ENCODE results near the gene SHQ1. TPM values are rescaled to one million over a fixed set of nuclear protein-coding genes. Genes with fewer than 3 reads are reported as not detected.

The SHQ1 gene
- total RNA-seq, 4 donors from 2014 or later, result 9.7 to 17.2 (median 12.2) TPM

GRCh38 chr3:72725229-72725628 lies 123.0 kb downstream of the SHQ1 start:
- no peak for DNase-seq (ENCODE audit: low spot score in 2 of 2)
- H3K4me3 ChIP-seq (ENCODE audit: low read depth, poor library complexity, severe bottlenecking), result no peak overlapping the region
- intact Hi-C loops (cut with DNase I; ENCODE audit: low total_unique reads), result no loop called here
- TF ChIP-seq CTCF (IDR thresholded peaks at IDR 0.05), result no peak
- no peak for TF ChIP-seq POLR2A (IDR thresholded peaks at IDR 0.05)
- 94 to 96% methylated on average over 6 of the region's 6 CpGs for WGBS, 2 donors

- 91 to 92% methylated on average over 10 of the region's 10 CpGs for WGBS, 2 donors
- no peak for TF ChIP-seq CTCF (IDR thresholded peaks at IDR 0.05)
- no peak for TF ChIP-seq POLR2A (IDR thresholded peaks at IDR 0.05)
- no peak for DNase-seq (ENCODE audit: low spot score in 2 of 2)
- no peak overlapping the region for H3K4me3 ChIP-seq (ENCODE audit: low read depth, poor library complexity, severe bottlenecking)
- intact Hi-C loops (cut with DNase I; ENCODE audit: low total_unique reads), result no loop called here
Observed at GRCh38 chr3:72724070-72724469, 124.2 kb downstream of the SHQ1 start.

- no peak for DNase-seq (ENCODE audit: low spot score in 2 of 2)
- WGBS, 2 donors, result 36 to 41% methylated on average over 8 of the region's 8 CpGs
- no peak for TF ChIP-seq POLR2A (IDR thresholded peaks at IDR 0.05)
- no peak for TF ChIP-seq CTCF (IDR thresholded peaks at IDR 0.05)
Observed at GRCh38 chr3:72722930-72723726, 125.1 kb downstream of the SHQ1 start.

GRCh38 chr3:72721683-72722381 lies 126.4 kb downstream of the SHQ1 start:
- intact Hi-C loops (cut with DNase I; ENCODE audit: low total_unique reads), result no loop called here
- DNase-seq (ENCODE audit: low spot score in 2 of 2), result no peak
- 67 to 75% methylated on average over 7 of the region's 7 CpGs for WGBS, 2 donors
- TF ChIP-seq POLR2A (IDR thresholded peaks at IDR 0.05) (no peak), CTCF (IDR thresholded peaks at IDR 0.05) (no peak)
- no peak overlapping the region for H3K4me3 ChIP-seq (ENCODE audit: low read depth, poor library complexity, severe bottlenecking)

More at GRCh38 chr3:72722930-72723726, 125.1 kb downstream of the SHQ1 start:
- H3K4me3 ChIP-seq (ENCODE audit: low read depth, poor library complexity, severe bottlenecking), result no peak overlapping the region
- intact Hi-C loops (cut with DNase I; ENCODE audit: low total_unique reads), result no loop called here

DNA sequence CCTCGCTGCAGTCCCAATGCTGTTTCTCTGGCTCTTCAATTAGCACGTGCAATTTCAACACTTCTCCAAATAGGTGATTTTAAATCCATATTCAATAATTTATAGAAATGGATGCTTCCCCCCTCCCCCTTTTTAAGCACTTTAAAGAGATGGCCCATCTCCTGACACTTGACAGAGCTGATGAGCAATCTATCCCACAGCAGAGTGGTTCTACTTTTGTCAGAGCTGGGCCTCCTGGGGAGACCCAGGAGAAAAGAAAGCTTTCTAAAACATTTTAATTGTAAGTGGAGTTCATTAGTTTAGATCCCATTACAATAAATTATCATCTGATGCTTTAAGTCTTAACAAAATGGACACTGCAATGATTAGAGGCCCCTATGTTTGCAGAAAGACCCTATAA lies 127.7 kb downstream of the SHQ1 start:
- TF ChIP-seq POLR2A (IDR thresholded peaks at IDR 0.05) (no peak), CTCF (IDR thresholded peaks at IDR 0.05) (no peak)
- DNase-seq (ENCODE audit: low spot score in 2 of 2), result no peak
- WGBS, 2 donors, result 95 to 97% methylated on average over 2 of the region's 2 CpGs
- no peak overlapping the region for H3K4me3 ChIP-seq (ENCODE audit: low read depth, poor library complexity, severe bottlenecking)
- intact Hi-C loops (cut with DNase I; ENCODE audit: low total_unique reads), result no loop called here
